ENCODE data around the gene LST1. TPM values are rescaled to one million over a fixed set of nuclear protein-coding genes. Genes with fewer than 3 reads are reported as not detected.

LST1 gene
- total RNA-seq (2022; extraction: Qiagen RNA extraction; ENCODE audit: low read depth): not detected in 5 replicates

DNA sequence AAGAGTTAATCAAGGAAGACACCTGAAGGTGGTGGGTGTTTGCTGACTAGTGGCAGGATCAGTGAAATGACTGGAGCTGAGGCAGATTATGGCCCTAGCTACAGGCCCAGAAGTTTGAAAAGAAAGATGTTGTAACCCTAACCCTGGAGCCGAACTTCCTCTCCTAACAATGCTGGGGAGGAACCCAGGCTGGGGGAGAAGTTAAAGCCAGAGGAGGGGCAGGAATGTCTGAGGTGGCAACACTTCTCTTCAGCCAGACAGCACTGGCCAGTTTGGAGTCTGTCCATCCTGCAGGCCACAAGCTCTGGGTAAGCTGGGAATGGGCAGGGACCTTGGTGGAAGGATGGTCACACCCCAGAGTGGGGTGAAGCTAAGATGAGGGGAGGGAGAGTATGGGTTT lies at the start of gene LST1:
TSS of gene LST1 (plus strand) at position 270 of the 400 bp plus-strand sequence. CDS start 1,023 bp downstream, outside the sequence.

GRCh38 chr6:31541658-31542521 lies 44.2 kb upstream of the LST1 start, which contains the start of gene DDX39B:
TSS of gene DDX39B (minus strand) at chr6:31542003. CDS start at chr6:31540532, 1,471 bp downstream.

DNA sequence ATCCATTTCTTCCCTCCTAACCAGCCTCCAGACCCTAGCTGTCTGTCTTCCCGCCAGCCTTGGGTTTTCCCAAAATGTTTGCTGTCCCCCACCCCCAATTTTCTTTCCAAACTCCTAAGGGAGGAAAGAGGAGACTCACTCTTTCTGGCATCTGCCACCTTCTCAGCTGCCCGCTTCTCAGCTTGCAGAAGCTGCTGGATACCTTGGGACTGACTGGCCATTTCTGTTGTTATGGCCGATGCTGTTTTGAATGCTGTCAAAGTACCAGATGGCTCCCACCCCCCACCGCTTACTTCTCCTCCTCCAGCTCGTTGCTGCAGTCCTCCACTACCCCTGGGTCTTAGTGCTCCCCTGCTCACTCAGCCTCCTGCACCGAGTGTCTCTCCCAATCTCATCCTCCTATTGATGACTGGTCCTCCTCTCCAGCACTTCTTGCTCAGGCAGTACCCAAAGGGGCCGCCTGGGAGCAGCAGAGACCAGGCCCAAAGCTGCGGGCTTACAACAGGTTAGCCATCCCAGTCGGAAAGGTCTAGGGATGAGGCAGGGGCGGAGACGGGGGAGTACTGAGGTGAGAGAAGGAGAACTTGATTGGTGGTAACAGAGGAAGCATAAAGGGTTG lies 39.6 kb upstream of the LST1 start, which contains the start of gene ATP6V1G2:
TSS of gene ATP6V1G2 (minus strand) at position 270 of the 619 bp plus-strand sequence. CDS start at position 221, 49 bp downstream.

GRCh38 chr6:31546958-31547726 lies 38.9 kb upstream of the LST1 start, which contains the start of gene NFKBIL1:
TSS of gene NFKBIL1 (plus strand) at chr6:31547608. CDS start at chr6:31547695, 87 bp downstream.

DNA sequence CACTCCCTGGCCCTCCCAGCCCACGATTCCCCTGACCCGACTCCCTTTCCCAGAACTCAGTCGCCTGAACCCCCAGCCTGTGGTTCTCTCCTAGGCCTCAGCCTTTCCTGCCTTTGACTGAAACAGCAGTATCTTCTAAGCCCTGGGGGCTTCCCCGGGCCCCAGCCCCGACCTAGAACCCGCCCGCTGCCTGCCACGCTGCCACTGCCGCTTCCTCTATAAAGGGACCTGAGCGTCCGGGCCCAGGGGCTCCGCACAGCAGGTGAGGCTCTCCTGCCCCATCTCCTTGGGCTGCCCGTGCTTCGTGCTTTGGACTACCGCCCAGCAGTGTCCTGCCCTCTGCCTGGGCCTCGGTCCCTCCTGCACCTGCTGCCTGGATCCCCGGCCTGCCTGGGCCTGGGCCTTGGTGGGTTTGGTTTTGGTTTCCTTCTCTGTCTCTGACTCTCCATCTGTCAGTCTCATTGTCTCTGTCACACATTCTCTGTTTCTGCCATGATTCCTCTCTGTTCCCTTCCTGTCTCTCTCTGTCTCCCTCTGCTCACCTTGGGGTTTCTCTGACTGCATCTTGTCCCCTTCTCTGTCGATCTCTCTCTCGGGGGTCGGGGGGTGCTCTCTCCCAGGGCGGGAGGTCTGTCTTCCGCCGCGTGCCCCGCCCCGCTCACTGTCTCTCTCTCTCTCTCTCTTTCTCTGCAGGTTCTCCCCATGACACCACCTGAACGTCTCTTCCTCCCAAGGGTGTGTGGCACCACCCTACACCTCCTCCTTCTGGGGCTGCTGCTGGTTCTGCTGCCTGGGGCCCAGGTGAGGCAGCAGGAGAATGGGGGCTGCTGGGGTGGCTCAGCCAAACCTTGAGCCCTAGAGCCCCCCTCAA lies 13.8 kb upstream of the LST1 start, which contains the start of gene LTA:
TSS of gene LTA (plus strand) at position 249 of the 871 bp plus-strand sequence. CDS start at position 703, 454 bp downstream.

DNA sequence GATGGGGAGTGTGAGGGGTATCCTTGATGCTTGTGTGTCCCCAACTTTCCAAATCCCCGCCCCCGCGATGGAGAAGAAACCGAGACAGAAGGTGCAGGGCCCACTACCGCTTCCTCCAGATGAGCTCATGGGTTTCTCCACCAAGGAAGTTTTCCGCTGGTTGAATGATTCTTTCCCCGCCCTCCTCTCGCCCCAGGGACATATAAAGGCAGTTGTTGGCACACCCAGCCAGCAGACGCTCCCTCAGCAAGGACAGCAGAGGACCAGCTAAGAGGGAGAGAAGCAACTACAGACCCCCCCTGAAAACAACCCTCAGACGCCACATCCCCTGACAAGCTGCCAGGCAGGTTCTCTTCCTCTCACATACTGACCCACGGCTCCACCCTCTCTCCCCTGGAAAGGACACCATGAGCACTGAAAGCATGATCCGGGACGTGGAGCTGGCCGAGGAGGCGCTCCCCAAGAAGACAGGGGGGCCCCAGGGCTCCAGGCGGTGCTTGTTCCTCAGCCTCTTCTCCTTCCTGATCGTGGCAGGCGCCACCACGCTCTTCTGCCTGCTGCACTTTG lies 10.7 kb upstream of the LST1 start, which contains the start of gene TNF:
TSS of gene TNF (plus strand) at position 231 of the 567 bp plus-strand sequence. CDS start at position 408, 177 bp downstream.

DNA sequence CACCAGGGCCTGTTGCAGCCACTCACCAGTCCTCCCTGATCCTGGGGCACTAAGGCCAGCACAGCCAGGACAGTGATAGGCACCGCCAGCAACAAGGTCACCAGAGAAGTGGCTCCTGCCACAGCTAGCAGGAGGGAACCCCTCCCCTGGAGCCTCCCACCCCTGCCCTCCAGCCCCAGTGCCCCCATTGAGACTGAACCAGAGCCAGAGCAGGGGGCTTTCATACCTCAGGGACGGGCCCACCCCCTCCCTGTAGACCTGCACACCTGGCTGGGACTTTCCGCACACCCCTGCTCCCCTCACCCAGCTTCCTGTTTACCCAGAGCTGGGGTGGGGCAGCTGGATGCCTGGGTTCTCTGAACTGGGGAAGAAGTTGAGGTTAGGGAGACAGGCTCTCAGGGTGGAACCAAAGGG lies 3.8 kb upstream of the LST1 start, which contains the start of gene LTB:
TSS of gene LTB (minus strand) at position 195 of the 414 bp plus-strand sequence. CDS start at position 188, 7 bp downstream.

GRCh38 chr6:31614684-31615578 lies 28.9 kb downstream of the LST1 start, which contains the start of gene AIF1:
TSS of gene AIF1 (plus strand) at chr6:31615234. CDS start at chr6:31615330, 96 bp downstream.

GRCh38 chr6:31620586-31621319 lies 34.7 kb downstream of the LST1 start, which contains the start of gene PRRC2A:
TSS of gene PRRC2A (plus strand) at chr6:31620715. CDS start at chr6:31622790, 2,075 bp downstream.

Other genes starting within 250 kb of the LST1 start
- gene HLA-B, start 229.1 kb upstream of the LST1 start, total RNA-seq (2022; extraction: Qiagen RNA extraction; ENCODE audit: low read depth): 23.1 to 30.8 TPM (median 29.5 TPM) in 5 replicates
- 27.0 to 30.6 TPM (median 27.8 TPM) in 5 replicates for gene MICA, start 182.7 kb upstream of the LST1 start, total RNA-seq (2022; extraction: Qiagen RNA extraction; ENCODE audit: low read depth)
- gene MICB, start 88.1 kb upstream of the LST1 start, total RNA-seq (2022; extraction: Qiagen RNA extraction; ENCODE audit: low read depth): 5.2 to 8.6 TPM (median 7.9 TPM) in 5 replicates
- not detected in 5 replicates for gene MCCD1, start 57.3 kb upstream of the LST1 start, total RNA-seq (2022; extraction: Qiagen RNA extraction; ENCODE audit: low read depth)
- 359 to 433 TPM (median 396 TPM) in 5 replicates for gene DDX39B, start 44.3 kb upstream of the LST1 start, total RNA-seq (2022; extraction: Qiagen RNA extraction; ENCODE audit: low read depth)
- 0.33 to 1.3 TPM (median 0.69 TPM) in 5 replicates for gene ATP6V1G2, start 39.7 kb upstream of the LST1 start, total RNA-seq (2022; extraction: Qiagen RNA extraction; ENCODE audit: low read depth)
- 5.9 to 13.0 TPM (median 12.5 TPM) in 5 replicates for gene NFKBIL1, start 38.7 kb upstream of the LST1 start, total RNA-seq (2022; extraction: Qiagen RNA extraction; ENCODE audit: low read depth)
- not detected in 5 replicates for gene LTA, start 14.0 kb upstream of the LST1 start, total RNA-seq (2022; extraction: Qiagen RNA extraction; ENCODE audit: low read depth)
- 0.08 TPM in 1 of 5 replicates, not detected in the others for gene TNF, start 10.7 kb upstream of the LST1 start, total RNA-seq (2022; extraction: Qiagen RNA extraction; ENCODE audit: low read depth)
- 0.21 to 0.76 TPM (median 0.45 TPM) in 4 of 5 replicates, not detected in the other for gene LTB, start 3.9 kb upstream of the LST1 start, total RNA-seq (2022; extraction: Qiagen RNA extraction; ENCODE audit: low read depth)
- not detected in 5 replicates for gene NCR3, start 6.7 kb downstream of the LST1 start, total RNA-seq (2022; extraction: Qiagen RNA extraction; ENCODE audit: low read depth)
- not detected in 5 replicates for gene AIF1, start 29.0 kb downstream of the LST1 start, total RNA-seq (2022; extraction: Qiagen RNA extraction; ENCODE audit: low read depth)
- gene PRRC2A, start 34.4 kb downstream of the LST1 start, total RNA-seq (2022; extraction: Qiagen RNA extraction; ENCODE audit: low read depth): 59.3 to 94.8 TPM (median 86.5 TPM) in 5 replicates
- 100 to 165 TPM (median 145 TPM) in 5 replicates for gene BAG6, start 66.4 kb downstream of the LST1 start, total RNA-seq (2022; extraction: Qiagen RNA extraction; ENCODE audit: low read depth)
- 2.2 to 3.7 TPM (median 3.5 TPM) in 5 replicates for gene APOM, start 69.6 kb downstream of the LST1 start, total RNA-seq (2022; extraction: Qiagen RNA extraction; ENCODE audit: low read depth)
- gene C6orf47, start 74.5 kb downstream of the LST1 start, total RNA-seq (2022; extraction: Qiagen RNA extraction; ENCODE audit: low read depth): 11.1 to 14.5 TPM (median 12.9 TPM) in 5 replicates
- 9.6 to 16.8 TPM (median 12.8 TPM) in 5 replicates for gene GPANK1, start 78.7 kb downstream of the LST1 start, total RNA-seq (2022; extraction: Qiagen RNA extraction; ENCODE audit: low read depth)
- gene CSNK2B, start 79.8 kb downstream of the LST1 start, total RNA-seq (2022; extraction: Qiagen RNA extraction; ENCODE audit: low read depth): 168 to 192 TPM (median 170 TPM) in 5 replicates
- gene LY6G5B, start 83.7 kb downstream of the LST1 start, total RNA-seq (2022; extraction: Qiagen RNA extraction; ENCODE audit: low read depth): 3.2 to 6.4 TPM (median 5.2 TPM) in 5 replicates
- 1.1 to 1.6 TPM (median 1.5 TPM) in 5 replicates for gene LY6G5C, start 94.8 kb downstream of the LST1 start, total RNA-seq (2022; extraction: Qiagen RNA extraction; ENCODE audit: low read depth)
- gene ABHD16A, start 117.0 kb downstream of the LST1 start, total RNA-seq (2022; extraction: Qiagen RNA extraction; ENCODE audit: low read depth): 13.2 to 19.1 TPM (median 17.6 TPM) in 5 replicates
- not detected in 5 replicates for gene LY6G6F, start 120.6 kb downstream of the LST1 start, total RNA-seq (2022; extraction: Qiagen RNA extraction; ENCODE audit: low read depth)
- not detected in 5 replicates for gene LY6G6D, start 129.1 kb downstream of the LST1 start, total RNA-seq (2022; extraction: Qiagen RNA extraction; ENCODE audit: low read depth)
- 0.20 to 0.42 TPM (median 0.29 TPM) in 3 of 5 replicates, not detected in the others for gene LY6G6C, start 135.5 kb downstream of the LST1 start, total RNA-seq (2022; extraction: Qiagen RNA extraction; ENCODE audit: low read depth)
- not detected in 5 replicates for gene MPIG6B, start 137.1 kb downstream of the LST1 start, total RNA-seq (2022; extraction: Qiagen RNA extraction; ENCODE audit: low read depth)
- 27.1 to 32.0 TPM (median 31.7 TPM) in 5 replicates for gene DDAH2, start 143.0 kb downstream of the LST1 start, total RNA-seq (2022; extraction: Qiagen RNA extraction; ENCODE audit: low read depth)
- gene CLIC1, start 150.3 kb downstream of the LST1 start, total RNA-seq (2022; extraction: Qiagen RNA extraction; ENCODE audit: low read depth): 433 to 509 TPM (median 491 TPM) in 5 replicates
- gene MSH5, start 153.7 kb downstream of the LST1 start, total RNA-seq (2022; extraction: Qiagen RNA extraction; ENCODE audit: low read depth): 13.3 to 18.7 TPM (median 13.6 TPM) in 5 replicates
- gene SAPCD1, start 176.4 kb downstream of the LST1 start, total RNA-seq (2022; extraction: Qiagen RNA extraction; ENCODE audit: low read depth): 3.7 to 5.9 TPM (median 4.9 TPM) in 5 replicates
- 0.53 to 2.7 TPM (median 1.1 TPM) in 5 replicates for gene VWA7, start 191.1 kb downstream of the LST1 start, total RNA-seq (2022; extraction: Qiagen RNA extraction; ENCODE audit: low read depth)
- gene VARS1, start 209.5 kb downstream of the LST1 start, total RNA-seq (2022; extraction: Qiagen RNA extraction; ENCODE audit: low read depth): 43.4 to 61.7 TPM (median 60.4 TPM) in 5 replicates
- gene LSM2, start 220.7 kb downstream of the LST1 start, total RNA-seq (2022; extraction: Qiagen RNA extraction; ENCODE audit: low read depth): 52.1 to 67.9 TPM (median 59.7 TPM) in 5 replicates
- gene HSPA1L, start 229.0 kb downstream of the LST1 start, total RNA-seq (2022; extraction: Qiagen RNA extraction; ENCODE audit: low read depth): 1.4 to 2.2 TPM (median 1.9 TPM) in 5 replicates
- 129 to 401 TPM (median 295 TPM) in 5 replicates for gene HSPA1A, start 229.3 kb downstream of the LST1 start, total RNA-seq (2022; extraction: Qiagen RNA extraction; ENCODE audit: low read depth)
- gene HSPA1B, start 241.5 kb downstream of the LST1 start, total RNA-seq (2022; extraction: Qiagen RNA extraction; ENCODE audit: low read depth): 78.0 to 284 TPM (median 227 TPM) in 5 replicates